ENCODE results near the gene RHCE.
"Not testable (repeated sequence)": the region's sequence is repeated elsewhere in the genome, so short reads cannot be mapped to it uniquely, and the experiment has no call there.

RHCE gene

DNA sequence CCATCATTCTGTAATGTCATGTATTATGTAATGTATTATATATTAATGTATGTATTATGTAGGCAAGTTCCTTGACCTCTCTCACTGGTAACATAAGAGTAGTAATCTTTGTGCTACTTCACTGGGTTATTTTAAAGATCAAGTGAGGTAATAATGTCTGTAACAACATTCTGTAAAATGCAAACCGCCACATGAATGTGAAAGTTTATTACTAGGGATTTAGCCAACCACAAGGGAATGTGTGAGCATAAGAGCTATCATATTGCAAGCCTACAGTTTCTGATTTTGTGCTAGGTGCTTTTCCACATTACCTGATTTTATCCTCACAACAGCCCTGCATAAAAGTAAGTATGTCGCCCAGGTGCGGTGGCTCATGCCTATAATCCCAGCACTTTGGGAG lies 96.2 kb downstream of the RHCE start:
- H3K27ac ChIP-seq (ENCODE audit: low read depth, low read length, severe bottlenecking); H3K9me3 ChIP-seq (ENCODE audit: control insufficient read depth, low read length); H3K36me3 ChIP-seq (ENCODE audit: control insufficient read depth, insufficient read depth, low read length); H3K4me3 ChIP-seq (ENCODE audit: extremely low read depth, insufficient read depth, low read length, poor library complexity, severe bottlenecking); H3K4me1 ChIP-seq (ENCODE audit: control insufficient read depth, insufficient read depth, low read length, poor library complexity, severe bottlenecking): not testable (repeated sequence)
- WGBS, 2 experiments (ENCODE audit: insufficient coverage in 2 of 2) = no CpG with 5 or more reads among the region's 3 CpGs

DNA sequence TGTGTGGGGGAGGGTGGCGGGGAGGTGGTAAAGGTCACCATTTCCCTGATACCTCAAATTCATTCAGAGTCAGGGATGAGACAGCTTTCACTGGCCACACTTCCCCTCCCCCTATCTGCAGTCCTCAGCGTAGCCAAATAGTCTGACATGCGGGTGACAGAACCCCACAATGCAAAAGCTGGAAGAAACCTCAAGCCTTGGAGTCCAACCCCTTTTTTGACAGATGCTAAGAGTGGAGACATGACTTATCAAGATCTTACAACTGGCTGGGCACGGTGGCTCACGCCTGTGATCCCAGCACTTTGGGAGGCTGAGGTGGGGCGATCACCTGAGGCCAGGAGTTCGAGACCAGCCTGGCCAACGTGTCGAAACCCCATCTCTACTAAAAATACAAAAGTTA lies 98.5 kb downstream of the RHCE start:
- H3K4me1 ChIP-seq (ENCODE audit: control insufficient read depth, insufficient read depth, low read length, poor library complexity, severe bottlenecking); H3K9me3 ChIP-seq (ENCODE audit: control insufficient read depth, low read length); H3K27ac ChIP-seq (ENCODE audit: low read depth, low read length, severe bottlenecking); H3K36me3 ChIP-seq (ENCODE audit: control insufficient read depth, insufficient read depth, low read length); H3K4me3 ChIP-seq (ENCODE audit: extremely low read depth, insufficient read depth, low read length, poor library complexity, severe bottlenecking): not testable (repeated sequence)
- WGBS, 2 experiments (ENCODE audit: insufficient coverage in 2 of 2) = no CpG with 5 or more reads among the region's 9 CpGs

DNA sequence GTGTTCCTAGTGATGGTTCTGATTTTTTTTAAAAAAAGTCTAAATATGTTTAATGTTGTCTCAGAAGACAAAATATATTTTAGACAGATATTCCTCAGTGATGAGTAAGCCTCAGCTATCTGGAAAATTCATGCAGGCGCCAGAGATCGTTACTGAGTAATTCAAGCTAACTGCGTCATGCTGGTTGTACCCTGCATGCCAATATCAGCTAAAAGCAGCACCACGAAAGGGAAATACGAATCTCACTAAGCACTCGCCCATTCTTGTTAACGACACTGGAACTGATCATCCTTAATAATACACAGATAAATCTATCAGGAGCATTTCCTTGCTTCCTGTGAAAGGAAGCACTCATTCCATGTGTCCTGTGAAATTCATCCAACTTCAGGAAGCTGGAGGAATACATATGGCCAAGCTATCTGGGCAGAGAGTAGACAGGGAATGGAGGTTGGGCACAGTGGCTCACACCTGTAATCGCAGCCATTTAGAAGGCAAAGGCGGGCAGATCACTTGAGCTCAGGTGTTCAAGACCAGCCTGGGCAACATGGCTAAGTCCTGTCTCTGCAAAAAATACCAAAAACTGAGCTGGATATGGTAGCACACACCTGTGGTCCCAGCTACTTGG lies 100.2 kb downstream of the RHCE start:
- H3K9me3 ChIP-seq (ENCODE audit: control insufficient read depth, low read length); H3K36me3 ChIP-seq (ENCODE audit: control insufficient read depth, insufficient read depth, low read length); H3K4me3 ChIP-seq (ENCODE audit: extremely low read depth, insufficient read depth, low read length, poor library complexity, severe bottlenecking); H3K27ac ChIP-seq (ENCODE audit: low read depth, low read length, severe bottlenecking); H3K4me1 ChIP-seq (ENCODE audit: control insufficient read depth, insufficient read depth, low read length, poor library complexity, severe bottlenecking): not testable (repeated sequence)
- 92 to 98% methylated on average over 5 to 7 of the region's 9 CpGs for WGBS, 2 experiments (ENCODE audit: insufficient coverage in 2 of 2)

DNA sequence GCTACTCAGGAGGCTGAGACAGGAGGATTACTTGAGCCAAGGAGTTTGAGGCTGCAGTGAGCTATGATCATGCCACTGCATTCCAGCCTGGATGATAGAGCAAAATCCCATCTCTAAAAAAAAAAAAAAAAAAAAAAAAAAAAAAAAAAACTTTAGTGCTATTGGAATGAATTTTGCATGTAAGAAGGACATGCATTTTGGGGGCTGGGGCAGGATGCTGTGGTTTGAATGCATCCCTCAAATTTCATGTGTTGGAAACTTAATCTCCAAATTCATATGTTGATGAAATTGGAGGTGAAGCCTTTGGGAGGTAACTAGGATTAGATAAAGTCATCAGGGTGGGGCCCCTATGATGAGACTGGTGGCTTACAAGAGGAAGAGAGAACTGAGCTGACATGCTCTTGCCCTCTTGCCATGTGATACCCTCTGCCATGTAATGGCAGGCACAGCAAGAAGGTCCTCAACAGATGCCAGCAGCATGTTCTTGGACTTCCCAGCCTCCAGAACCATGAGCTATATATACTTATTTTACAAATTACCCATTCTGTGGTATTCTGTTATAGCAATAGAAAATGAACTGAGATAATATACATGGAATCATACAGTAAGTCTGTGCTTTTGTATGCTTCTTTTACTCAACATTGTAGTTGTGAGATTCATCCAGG lies 107.7 kb downstream of the RHCE start:
- not testable (repeated sequence) for H3K4me1 ChIP-seq (ENCODE audit: control insufficient read depth, insufficient read depth, low read length, poor library complexity, severe bottlenecking); H3K36me3 ChIP-seq (ENCODE audit: control insufficient read depth, insufficient read depth, low read length); H3K27ac ChIP-seq (ENCODE audit: low read depth, low read length, severe bottlenecking); H3K9me3 ChIP-seq (ENCODE audit: control insufficient read depth, low read length); H3K4me3 ChIP-seq (ENCODE audit: extremely low read depth, insufficient read depth, low read length, poor library complexity, severe bottlenecking)

Data from mesodermal cell (in vitro differentiated cells).